ENCODE measurements around the gene COL4A2.
"Not testable (repeated sequence)": the region's sequence is repeated elsewhere in the genome, so short reads cannot be mapped to it uniquely, and the experiment has no call there.

COL4A2 gene

GRCh38 chr13:110449219-110450015 lies 142.3 kb downstream of the COL4A2 start:
- Histone ChIP-seq H3K36me3 (ENCODE audit: control insufficient read depth in 1 of 2, insufficient read depth in 2 of 2, low read length in 2 of 2) (peaks cover 38 to 73% of the 10 kb centered on the region in 2 donors), H3K4me1 (ENCODE audit: control insufficient read depth in 1 of 2, insufficient read depth in 2 of 2, low read length in 2 of 2) (no peaks in the 10 kb centered on the region), H3K4me3 (ENCODE audit: low read depth in 1 of 2, low read length in 2 of 2) (no peak overlapping the region), H3K27ac (ENCODE audit: low read length) (no peak overlapping the region), H3K9me3 (ENCODE audit: control insufficient read depth in 1 of 2, low read length in 2 of 2) (no peaks in the 10 kb centered on the region), H3K27me3 (ENCODE audit: low read depth, low read length) (no peaks in the 10 kb centered on the region)

- H3K9me3 ChIP-seq (ENCODE audit: control insufficient read depth in 1 of 2, low read length in 2 of 2), result no peaks in the 10 kb centered on the region
- H3K36me3 ChIP-seq (ENCODE audit: control insufficient read depth in 1 of 2, insufficient read depth in 2 of 2, low read length in 2 of 2), result peaks cover 38 to 77% of the 10 kb centered on the region in 2 donors
- H3K4me1 ChIP-seq (ENCODE audit: control insufficient read depth in 1 of 2, insufficient read depth in 2 of 2, low read length in 2 of 2), result no peaks in the 10 kb centered on the region
- no peaks in the 10 kb centered on the region for H3K27me3 ChIP-seq (ENCODE audit: low read depth, low read length)
- no peak overlapping the region for H3K4me3 ChIP-seq (ENCODE audit: low read depth in 1 of 2, low read length in 2 of 2)
- no peak overlapping the region for H3K27ac ChIP-seq (ENCODE audit: low read length)
Measured at GRCh38 chr13:110450016-110450900, 143.2 kb downstream of the COL4A2 start.

- H3K27me3 ChIP-seq (ENCODE audit: low read depth, low read length), result no peaks in the 10 kb centered on the region
- H3K36me3 ChIP-seq (ENCODE audit: control insufficient read depth in 1 of 2, insufficient read depth in 2 of 2, low read length in 2 of 2), result peaks cover 38 to 68% of the 10 kb centered on the region in 2 donors
- H3K4me3 ChIP-seq (ENCODE audit: low read depth in 1 of 2, low read length in 2 of 2), result no peak overlapping the region
- peaks cover 0 to 3% of the 10 kb centered on the region in 2 donors for H3K4me1 ChIP-seq (ENCODE audit: control insufficient read depth in 1 of 2, insufficient read depth in 2 of 2, low read length in 2 of 2)
- no peaks in the 10 kb centered on the region for H3K9me3 ChIP-seq (ENCODE audit: control insufficient read depth in 1 of 2, low read length in 2 of 2)
- no peak overlapping the region for H3K27ac ChIP-seq (ENCODE audit: low read length)
Measured at GRCh38 chr13:110450941-110451730, 144.1 kb downstream of the COL4A2 start.

- not testable (repeated sequence) for H3K27me3 ChIP-seq (ENCODE audit: low read depth, low read length); H3K27ac ChIP-seq (ENCODE audit: low read length); H3K4me3 ChIP-seq (ENCODE audit: low read depth in 1 of 2, low read length in 2 of 2); H3K9me3 ChIP-seq (ENCODE audit: control insufficient read depth in 1 of 2, low read length in 2 of 2); H3K4me1 ChIP-seq (ENCODE audit: control insufficient read depth in 1 of 2, insufficient read depth in 2 of 2, low read length in 2 of 2)
- peaks cover 35 to 63% of the 10 kb centered on the region in 2 donors for H3K36me3 ChIP-seq (ENCODE audit: control insufficient read depth in 1 of 2, insufficient read depth in 2 of 2, low read length in 2 of 2)
Measured at GRCh38 chr13:110453091-110453490, 146.0 kb downstream of the COL4A2 start.

- Histone ChIP-seq H3K36me3 (ENCODE audit: control insufficient read depth in 1 of 2, insufficient read depth in 2 of 2, low read length in 2 of 2) (peaks cover 37 to 68% of the 10 kb centered on the region in 2 donors), H3K27ac (ENCODE audit: low read length) (no peak overlapping the region), H3K9me3 (ENCODE audit: control insufficient read depth in 1 of 2, low read length in 2 of 2) (no peaks in the 10 kb centered on the region), H3K27me3 (ENCODE audit: low read depth, low read length) (no peaks in the 10 kb centered on the region), H3K4me1 (ENCODE audit: control insufficient read depth in 1 of 2, insufficient read depth in 2 of 2, low read length in 2 of 2) (peaks cover 0 to 5% of the 10 kb centered on the region in 2 donors), H3K4me3 (ENCODE audit: low read depth in 1 of 2, low read length in 2 of 2) (no peak overlapping the region)
Measured at GRCh38 chr13:110453797-110454196, 146.7 kb downstream of the COL4A2 start.

- H3K4me1 ChIP-seq (ENCODE audit: control insufficient read depth in 1 of 2, insufficient read depth in 2 of 2, low read length in 2 of 2), result peaks cover 0 to 5% of the 10 kb centered on the region in 2 donors
- no peaks in the 10 kb centered on the region for H3K27me3 ChIP-seq (ENCODE audit: low read depth, low read length)
- H3K27ac ChIP-seq (ENCODE audit: low read length), result no peak overlapping the region
- no peak overlapping the region for H3K4me3 ChIP-seq (ENCODE audit: low read depth in 1 of 2, low read length in 2 of 2)
- peaks cover 33 to 68% of the 10 kb centered on the region in 2 donors for H3K36me3 ChIP-seq (ENCODE audit: control insufficient read depth in 1 of 2, insufficient read depth in 2 of 2, low read length in 2 of 2)
- H3K9me3 ChIP-seq (ENCODE audit: control insufficient read depth in 1 of 2, low read length in 2 of 2), result no peaks in the 10 kb centered on the region
Measured at GRCh38 chr13:110454227-110454859, 147.3 kb downstream of the COL4A2 start.

- H3K9me3 ChIP-seq (ENCODE audit: control insufficient read depth in 1 of 2, low read length in 2 of 2), result no peaks in the 10 kb centered on the region
- H3K4me3 ChIP-seq (ENCODE audit: low read depth in 1 of 2, low read length in 2 of 2), result no peak overlapping the region
- H3K36me3 ChIP-seq (ENCODE audit: control insufficient read depth in 1 of 2, insufficient read depth in 2 of 2, low read length in 2 of 2), result peaks cover 30 to 63% of the 10 kb centered on the region in 2 donors
- peaks cover 0 to 5% of the 10 kb centered on the region in 2 donors for H3K4me1 ChIP-seq (ENCODE audit: control insufficient read depth in 1 of 2, insufficient read depth in 2 of 2, low read length in 2 of 2)
- H3K27me3 ChIP-seq (ENCODE audit: low read depth, low read length), result no peaks in the 10 kb centered on the region
- no peak overlapping the region for H3K27ac ChIP-seq (ENCODE audit: low read length)
Measured at GRCh38 chr13:110454956-110455355, 147.9 kb downstream of the COL4A2 start.

- no peaks in the 10 kb centered on the region for H3K27me3 ChIP-seq (ENCODE audit: low read depth, low read length)
- peaks cover 26 to 58% of the 10 kb centered on the region in 2 donors for H3K36me3 ChIP-seq (ENCODE audit: control insufficient read depth in 1 of 2, insufficient read depth in 2 of 2, low read length in 2 of 2)
- no peak overlapping the region for H3K4me3 ChIP-seq (ENCODE audit: low read depth in 1 of 2, low read length in 2 of 2)
- no peaks in the 10 kb centered on the region for H3K9me3 ChIP-seq (ENCODE audit: control insufficient read depth in 1 of 2, low read length in 2 of 2)
- no peak overlapping the region for H3K27ac ChIP-seq (ENCODE audit: low read length)
- peaks cover 0 to 5% of the 10 kb centered on the region in 2 donors for H3K4me1 ChIP-seq (ENCODE audit: control insufficient read depth in 1 of 2, insufficient read depth in 2 of 2, low read length in 2 of 2)
Measured at GRCh38 chr13:110455444-110455843, 148.4 kb downstream of the COL4A2 start.

- Histone ChIP-seq H3K9me3 (ENCODE audit: control insufficient read depth in 1 of 2, low read length in 2 of 2) (no peaks in the 10 kb centered on the region), H3K27me3 (ENCODE audit: low read depth, low read length) (no peaks in the 10 kb centered on the region), H3K4me1 (ENCODE audit: control insufficient read depth in 1 of 2, insufficient read depth in 2 of 2, low read length in 2 of 2) (peaks cover 0 to 5% of the 10 kb centered on the region in 2 donors), H3K36me3 (ENCODE audit: control insufficient read depth in 1 of 2, insufficient read depth in 2 of 2, low read length in 2 of 2) (peaks cover 21 to 53% of the 10 kb centered on the region in 2 donors), H3K4me3 (ENCODE audit: low read depth in 1 of 2, low read length in 2 of 2) (no peak overlapping the region), H3K27ac (ENCODE audit: low read length) (no peak overlapping the region)
Measured at GRCh38 chr13:110455941-110456340, 148.9 kb downstream of the COL4A2 start.

- Histone ChIP-seq H3K36me3 (ENCODE audit: control insufficient read depth in 1 of 2, insufficient read depth in 2 of 2, low read length in 2 of 2) (peaks cover 20 to 49% of the 10 kb centered on the region in 2 donors), H3K4me3 (ENCODE audit: low read depth in 1 of 2, low read length in 2 of 2) (no peak overlapping the region), H3K4me1 (ENCODE audit: control insufficient read depth in 1 of 2, insufficient read depth in 2 of 2, low read length in 2 of 2) (peaks cover 0 to 5% of the 10 kb centered on the region in 2 donors), H3K9me3 (ENCODE audit: control insufficient read depth in 1 of 2, low read length in 2 of 2) (no peaks in the 10 kb centered on the region), H3K27me3 (ENCODE audit: low read depth, low read length) (no peaks in the 10 kb centered on the region), H3K27ac (ENCODE audit: low read length) (no peak overlapping the region)
Measured at GRCh38 chr13:110456550-110456949, 149.5 kb downstream of the COL4A2 start.
